GM12878 (cell line): ENCODE measurements around the gene LHCGR. TPM values are rescaled to one million over a fixed set of nuclear protein-coding genes. Genes with fewer than 3 reads are reported as not detected.

Experiments
- ATAC-seq: fragments of 200-7000 bp; cut with Tn5 transposase; 3 replicates; pipeline ENCODE4 v1.9.1; 2020; ENCODE audit warnings: mild to moderate bottlenecking, moderate library complexity
- BruUV-seq: library from RNA; stranded (reverse); fragments of 400-500 nt; replicated peaks from 2 replicates; lab custom pipeline; 2021; lab: Mats Ljungman, UMichigan
- CTCF ChIA-PET: fragments of 300-600 bp; sonication (Branson Sonifier 250); formaldehyde crosslinking; extraction: SDS; loops from one replicate; lab custom pipeline; 2021; ENCODE audit warnings: inconsistent platforms; lab: Yijun Ruan, JAX
- POLR2A ChIA-PET: fragments of 350-600 bp; formaldehyde crosslinking; extraction: SDS; loops from one replicate; lab custom pipeline; 2021; ENCODE audit warnings: inconsistent platforms; lab: Charles Lee
- RAD21 ChIA-PET: fragments of 300-600 bp; sonication (Branson Sonifier 250); formaldehyde crosslinking; loops from one replicate; lab custom pipeline; 2023; ENCODE audit warnings: antibody characterized with exemption; ENCODE audit not compliant: unreplicated experiment; lab: Charles Lee
- SMC1A ChIA-PET: fragments of 300-600 bp; sonication (Branson Sonifier 250); formaldehyde crosslinking; loops from one replicate; lab custom pipeline; 2023; ENCODE audit not compliant: unreplicated experiment, uncharacterized antibody; lab: Charles Lee
- DNase-seq: peaks from one replicate; pipeline ENCODE4 v3.0.0-alpha.2; 2011; ENCODE audit warnings: low read depth, low spot score
- FAIRE-seq: peaks from 3 replicates; lab custom pipeline; 2011; peaks lifted over from hg19 to GRCh38; lab: Jason Lieb, UNC
- H2AFZ ChIP-seq: 2 replicates; pipeline ENCODE4 v1.6.0; 2011; ENCODE audit warnings: low read depth, low read length, control low read depth; ENCODE audit not compliant: control insufficient read depth
- H3K27ac ChIP-seq: 2 replicates; pipeline ENCODE4 v1.5.1; 2011; ENCODE audit warnings: control low read depth; ENCODE audit not compliant: control insufficient read depth, insufficient read depth
- H3K27me3 ChIP-seq, 2 experiments: replicated peaks in 1 of 2; 2 replicates each; pipeline versions ENCODE4 v1.6.0 to v1.6.1; 2011; ENCODE audit warnings: low read length in 1 of 2; ENCODE audit not compliant: control insufficient read depth in 2 of 2, insufficient read depth in 2 of 2
- H3K36me3 ChIP-seq, 2 experiments: 2 replicates each; pipeline ENCODE4 v1.5.1; 2011; ENCODE audit warnings: low read length in 1 of 2; ENCODE audit not compliant: control insufficient read depth in 2 of 2, insufficient read depth in 2 of 2
- H3K4me1 ChIP-seq: 2 replicates; pipeline ENCODE4 v1.6.1; 2011; ENCODE audit warnings: mild to moderate bottlenecking, low read length, moderate library complexity, mixed read lengths; ENCODE audit not compliant: control insufficient read depth, insufficient read depth
- H3K4me2 ChIP-seq: 2 replicates; pipeline ENCODE4 v1.6.0; 2011; ENCODE audit warnings: control low read depth; ENCODE audit not compliant: control insufficient read depth, insufficient read depth
- H3K4me3 ChIP-seq: fragments of 200-600 bp; sonication (generic); 2 replicates; pipeline ENCODE4 v1.5.1; 2016
- H3K79me2 ChIP-seq: 2 replicates; pipeline ENCODE4 v1.6.0; 2011; ENCODE audit warnings: low read length; ENCODE audit not compliant: control insufficient read depth, insufficient read depth
- H3K9ac ChIP-seq: 2 replicates; pipeline ENCODE4 v1.8.0; 2011; ENCODE audit warnings: low read length, control low read depth, mixed read lengths; ENCODE audit not compliant: control insufficient read depth, insufficient read depth
- H3K9me3 ChIP-seq: replicated peaks from 3 replicates; pipeline ENCODE4 v1.5.1; 2011; ENCODE audit warnings: mild to moderate bottlenecking, low read length; ENCODE audit not compliant: control insufficient read depth, insufficient read depth
- H4K20me1 ChIP-seq: 2 replicates; pipeline ENCODE4 v1.6.0; 2011; ENCODE audit not compliant: control insufficient read depth, insufficient read depth
- BCL3 ChIP-seq: IDR thresholded peaks from 2 replicates; pipeline ENCODE4 v1.6.1; 2011; ENCODE audit warnings: borderline replicate concordance, low read depth, mild to moderate bottlenecking, moderate library complexity, low read length; ENCODE audit not compliant: insufficient read depth, poor library complexity, severe bottlenecking
- BCLAF1 ChIP-seq: fragments of 450-650 bp; IDR thresholded peaks from 2 replicates; pipeline ENCODE4 v1.6.1; 2017; ENCODE audit warnings: antibody characterized with exemption, mild to moderate bottlenecking, moderate library complexity
- ELK1 ChIP-seq: IDR thresholded peaks from 2 replicates; pipeline ENCODE4 v1.6.1; 2012; ENCODE audit warnings: low read depth, low read length, improper control_type of control experiment
- IRF5 ChIP-seq: fragments of 450-650 bp; IDR thresholded peaks from 2 replicates; pipeline ENCODE4 v1.6.1; 2017; ENCODE audit warnings: borderline replicate concordance
- JUNB ChIP-seq: IDR thresholded peaks from 2 replicates; pipeline ENCODE4 v1.6.1; 2016; ENCODE audit warnings: antibody characterized with exemption, mild to moderate bottlenecking
- MYC ChIP-seq: IDR thresholded peaks from 2 replicates; pipeline ENCODE4 v1.6.1; 2011; ENCODE audit warnings: mild to moderate bottlenecking, low read length, moderate library complexity, inconsistent platforms; ENCODE audit not compliant: insufficient read depth, insufficient replicate concordance, insufficient read length, severe bottlenecking
- NBN ChIP-seq: fragments of 450-650 bp; IDR thresholded peaks from 2 replicates; pipeline ENCODE4 v1.6.1; 2016
- ZNF217 ChIP-seq: fragments of 450-650 bp; IDR thresholded peaks from 2 replicates; pipeline ENCODE4 v1.6.1; 2017; ENCODE audit warnings: antibody characterized with exemption, mild to moderate bottlenecking
- ZNF384 ChIP-seq: IDR thresholded peaks from 2 replicates; pipeline ENCODE4 v1.6.1; 2012; ENCODE audit warnings: low read depth, mild to moderate bottlenecking, low read length, improper control_type of control experiment, borderline replicate concordance
- ZSCAN29 ChIP-seq: fragments of 450-650 bp; IDR thresholded peaks from 2 replicates; pipeline ENCODE4 v1.6.1; 2017; ENCODE audit warnings: mild to moderate bottlenecking, moderate library complexity
- WGBS: methylation state at CpG from one replicate; pipeline ENCODE4 v1.1.6; 2016; ENCODE audit warnings: low lambda C conversion rate; ENCODE audit not compliant: insufficient replicate concordance, insufficient coverage; ENCODE audit errors: missing lambda C conversion rate; 5-methylcytosine and 5-hydroxymethylcytosine counted together
- in situ Hi-C: fragments of 300-500 bp; cut with MboI; formaldehyde crosslinking; loops from 9 replicates; pipeline ENCODE4 v1.14.3; 2018; ENCODE audit warnings: mixed read lengths
- intact Hi-C: fragments of 100-400 bp; cut with micrococcal nuclease; formaldehyde crosslinking; loops from one replicate; pipeline ENCODE4 v1.14.2; 2022; ENCODE audit not compliant: unreplicated experiment
- polyA plus RNA-seq, 11 experiments: library from polyadenylated mRNA; depleted of rRNA in 4 of 11; unstranded in 6 of 11; stranded (reverse) in 5 of 11; fragments of >200 nt; fragmentation: Nextera tagmentation in 4 of 11; fragmentation: Illumina TruSeq in 1 of 11; extraction: Ambion mirVana in 4 of 11; extraction: Trizol in 1 of 11; gene quantifications; 1 replicate in 1 of 11; 2 replicates in 10 of 11; pipeline versions ENCODE4 v1.2.1 to v1.2.3, GENCODE V29; 2011 to 2016; ENCODE audit warnings: inconsistent platforms in 2 of 11, missing spikeins in 2 of 11, low read depth in 1 of 11
- total RNA-seq, 4 experiments: library from RNA; depleted of rRNA in 3 of 4; stranded (reverse); fragments of >200 nt in 3 of 4; fragmentation: Illumina TruSeq in 1 of 4; extraction: Trizol in 1 of 4; gene quantifications; 2 replicates each; pipeline versions ENCODE4 v1.2.1 to v1.2.3, GENCODE V29; 2013 to 2021

LHCGR gene
- total and polyA plus RNA-seq, 10 of the 15 experiments (the other 5 are each of a cell fraction or from before 2014, with no cell fraction given): 0.02 to 1.9 (median 0.13) TPM; not detected in 5

- no peak for TF ChIP-seq ELK1
- Histone ChIP-seq H3K9me3 (no peaks in the 10 kb centered on the region), H3K36me3 (no peaks in the 10 kb centered on the region), H3K4me2 (no peak overlapping the region), H3K79me2 (no peaks in the 10 kb centered on the region), H4K20me1 (no peaks in the 10 kb centered on the region), H3K4me3 (no peak overlapping the region), H3K27me3 (no peaks in the 10 kb centered on the region; a peak in 1 of 4 replicates), H2AFZ (no peak overlapping the region), H3K9ac (no peak overlapping the region), H3K4me1 (no peaks in the 10 kb centered on the region), H3K27ac (no peak overlapping the region)
- RAD21 ChIA-PET: no interaction called here
- FAIRE-seq (no peak), DNase-seq (no peak), ATAC-seq (no peak)
- in situ Hi-C loops (no loop called here), intact Hi-C loops (no loop called here)
- BruUV-seq: no TSS peak
- WGBS: 71% methylated on average over 1 of the region's 1 CpG
- SMC1A ChIA-PET: no interaction called here
- CTCF ChIA-PET: interaction anchor here (0.6 to 1.6 kb wide), 2 partner anchors 11 to 1406 kb away, joined by 3 read pairs; no protein-coding TSS in a partner anchor
- POLR2A ChIA-PET: no interaction called here
Observed at GRCh38 chr2:48722391-48722790, 33.1 kb downstream of the LHCGR start.

GRCh38 chr2:48721158-48721557, 34.4 kb downstream of the LHCGR start:
- Histone ChIP-seq H3K9me3 (no peaks in the 10 kb centered on the region), H2AFZ (no peak overlapping the region), H3K27ac (no peak overlapping the region), H3K36me3 (no peaks in the 10 kb centered on the region), H3K4me1 (no peaks in the 10 kb centered on the region), H3K9ac (no peak overlapping the region), H3K27me3 (no peaks in the 10 kb centered on the region), H3K79me2 (no peaks in the 10 kb centered on the region), H3K4me3 (no peak overlapping the region), H3K4me2 (no peak overlapping the region), H4K20me1 (no peaks in the 10 kb centered on the region)
- POLR2A ChIA-PET: no interaction called here
- DNase-seq: no peak
- no TSS peak for BruUV-seq
- CTCF ChIA-PET: interaction anchor here (1.0 to 1.6 kb wide), 2 partner anchors 12 to 13 kb away, joined by 3 read pairs; no protein-coding TSS in a partner anchor
- intact Hi-C loops (no loop called here), in situ Hi-C loops (no loop called here)
- 3% methylated on average over 2 of the region's 2 CpGs for WGBS
- FAIRE-seq: no peak
- RAD21 ChIA-PET: no interaction called here
- ATAC-seq: no peak
- SMC1A ChIA-PET: no interaction called here
- TF ChIP-seq IRF5 (no peak), JUNB (no peak), MYC (no peak), ZNF217 (no peak), BCL3 (no peak), ZNF384 (no peak), NBN (no peak), BCLAF1 (no peak), ZSCAN29 (no peak)
